Body of pancreas (tissue), 4 donors: ENCODE measurements around the gene MEIS2. TPM values are rescaled to one million over a fixed set of nuclear protein-coding genes. Genes with fewer than 3 reads are reported as not detected.

ENCODE experiments used
- ATAC-seq: fragments of 150-250 bp; one replicate; pipeline ENCODE4 v1.9.1; 2016
- DNase-seq, 4 donors: peaks; one replicate each; pipeline ENCODE4 v3.0.0-alpha.2; 2019
- H3K27ac ChIP-seq, 4 donors: fragments of 200-600 bp; sonication (generic); 1 replicate in 3 of 4; 2 replicates in 1 of 4; pipeline versions ENCODE4 v1.5.1 to v1.6.1; 2016 to 2019; ENCODE audit warnings: mild to moderate bottlenecking in 1 of 4, mixed read lengths in 1 of 4, moderate library complexity in 1 of 4
- H3K27me3 ChIP-seq, 2 donors: fragments of 200-600 bp; sonication (generic); one replicate each; pipeline ENCODE4 v1.6.0; 2016; ENCODE audit warnings: mild to moderate bottlenecking in 1 of 2
- H3K36me3 ChIP-seq, 2 donors: fragments of 200-600 bp; sonication (generic); replicated peaks in 1 of 2; 2 replicates each; pipeline ENCODE4 v1.5.1; 2016; ENCODE audit warnings: low read depth in 2 of 2; ENCODE audit not compliant: insufficient read depth in 1 of 2
- H3K4me1 ChIP-seq: fragments of 200-600 bp; sonication (generic); one replicate; pipeline ENCODE4 v1.6.0; 2016
- H3K4me3 ChIP-seq, 2 donors: fragments of 200-600 bp; sonication (generic); 1 replicate in 1 of 2; 2 replicates in 1 of 2; pipeline ENCODE4 v1.5.1; 2016 to 2019
- H3K9me3 ChIP-seq, 3 donors: fragments of 200-600 bp; sonication (generic); 1 replicate in 2 of 3; 2 replicates in 1 of 3; pipeline ENCODE4 v1.5.1; 2016
- CTCF ChIP-seq, 7 experiments: fragments of 450-650 bp in 4 of 7; fragments of 200-600 bp in 3 of 7; sonication (generic) in 3 of 7; IDR thresholded peaks; one replicate each; pipeline ENCODE4 v1.5.1; 2016 to 2019; ENCODE audit warnings: antibody characterized with exemption in 7 of 7
- POLR2A ChIP-seq, 3 donors: fragments of 450-650 bp; IDR thresholded peaks; one replicate each; pipeline ENCODE4 v1.6.1; 2016; ENCODE audit warnings: antibody characterized with exemption in 3 of 3, mild to moderate bottlenecking in 2 of 3
- WGBS, 2 donors: methylation state at CpG; one replicate each; pipeline ENCODE4 v1.1.5; 2017; 5-methylcytosine and 5-hydroxymethylcytosine counted together
- intact Hi-C: fragments of 100-400 bp; cut with DNase I; formaldehyde crosslinking; loops from one replicate; pipeline ENCODE4 v1.15.1; 2023
- total RNA-seq, 2 donors: library from RNA; depleted of rRNA; stranded (reverse); fragments of >200 nt; gene quantifications; one replicate each; pipeline ENCODE4 v1.1.0, GENCODE V29; 2016

The MEIS2 gene
- total RNA-seq, 2 donors from 2014 or later = 11.9 to 86.0 TPM

GRCh38 chr15:37034392-37034791 lies 66.0 kb downstream of the MEIS2 start:
- intact Hi-C loops = no loop called here
- no peaks in the 10 kb centered on the region for H3K27me3 ChIP-seq
- TF ChIP-seq CTCF (IDR thresholded peaks at IDR 0.05) (no peak), POLR2A (IDR thresholded peaks at IDR 0.05) (no peak)
- H3K9me3 ChIP-seq = no peaks in the 10 kb centered on the region
- 91% methylated on average over 7 of the region's 7 CpGs for WGBS, 2 donors
- H3K36me3 ChIP-seq = no peaks in the 10 kb centered on the region
- no peak for ATAC-seq
- H3K27ac ChIP-seq = no peak overlapping the region
- H3K4me3 ChIP-seq = no peak overlapping the region
- no peak for DNase-seq
- H3K4me1 ChIP-seq = no peaks in the 10 kb centered on the region

GRCh38 chr15:37032091-37032775 lies 68.1 kb downstream of the MEIS2 start:
- H3K27me3 ChIP-seq = no peaks in the 10 kb centered on the region
- H3K4me3 ChIP-seq = no peak overlapping the region
- 74 to 87% methylated on average over 4 of the region's 4 CpGs for WGBS, 2 donors
- no peak for DNase-seq
- no peak for ATAC-seq
- TF ChIP-seq POLR2A (IDR thresholded peaks at IDR 0.05) (no peak), CTCF (IDR thresholded peaks at IDR 0.05) (no peak)
- no peaks in the 10 kb centered on the region for H3K36me3 ChIP-seq
- no peaks in the 10 kb centered on the region for H3K9me3 ChIP-seq
- no peaks in the 10 kb centered on the region for H3K4me1 ChIP-seq
- no peak overlapping the region for H3K27ac ChIP-seq
- intact Hi-C loops = no loop called here

- ATAC-seq = no peak
Measured at GRCh38 chr15:37031198-37031597, 69.2 kb downstream of the MEIS2 start.

GRCh38 chr15:37028625-37029296 lies 71.6 kb downstream of the MEIS2 start:
- no peak for DNase-seq

More at GRCh38 chr15:37031198-37031597, 69.2 kb downstream of the MEIS2 start:
- WGBS, 2 donors = 75 to 90% methylated on average over 4 of the region's 4 CpGs
- no peaks in the 10 kb centered on the region for H3K9me3 ChIP-seq
- H3K4me3 ChIP-seq = no peak overlapping the region
- no peaks in the 10 kb centered on the region for H3K27me3 ChIP-seq
- intact Hi-C loops = no loop called here
- no peak overlapping the region for H3K27ac ChIP-seq
- TF ChIP-seq CTCF (IDR thresholded peaks at IDR 0.05) (no peak), POLR2A (IDR thresholded peaks at IDR 0.05) (no peak)
- no peaks in the 10 kb centered on the region for H3K4me1 ChIP-seq
- no peak for DNase-seq
- H3K36me3 ChIP-seq = no peaks in the 10 kb centered on the region

More at GRCh38 chr15:37028625-37029296, 71.6 kb downstream of the MEIS2 start:
- Histone ChIP-seq H3K36me3 (no peaks in the 10 kb centered on the region), H3K4me3 (no peak overlapping the region), H3K4me1 (no peaks in the 10 kb centered on the region), H3K27me3 (no peaks in the 10 kb centered on the region), H3K9me3 (no peaks in the 10 kb centered on the region), H3K27ac (no peak overlapping the region)
- WGBS, 2 donors = 71 to 74% methylated on average over 4 of the region's 4 CpGs
- ATAC-seq = no peak
- intact Hi-C loops = no loop called here
- TF ChIP-seq CTCF (IDR thresholded peaks at IDR 0.05) (no peak), POLR2A (IDR thresholded peaks at IDR 0.05) (no peak)
